ENCODE results near the gene G0S2.
A peak's percentile ranks its signal among the peaks of the same experiment; 100 is the strongest.

Gene G0S2

GRCh38 chr1:209674957-209675564 is at the start of gene G0S2:
Gene G0S2 (plus strand): TSS chr1:209675412. CDS start chr1:209675685, 273 bp downstream.
- Mint-ChIP-seq H3K9me3 (peaks cover 3 to 4% of the 10 kb centered on the region in 2 donors), H3K4me1 (peaks cover 34 to 44% of the 10 kb centered on the region in 2 donors), H3K27me3 (peaks cover 56 to 72% of the 10 kb centered on the region in 2 donors), H3K4me3 (peak within 1 kb of the TSS; percentile 62 to 70), H3K36me3 (no peaks in the 10 kb centered on the region), H3K27ac (peak within 1 kb of the TSS; percentile 59)
- peak in 1 of 2 donors; percentile 3 for ATAC-seq (replicated peaks)
- no peak for DNase-seq

GRCh38 chr1:209625791-209626285 is 49.4 kb upstream of the G0S2 start:
- Mint-ChIP-seq H3K4me3 (no peak overlapping the region), H3K36me3 (no peaks in the 10 kb centered on the region), H3K27ac (no peak overlapping the region), H3K27me3 (peaks cover 13 to 15% of the 10 kb centered on the region in 2 donors), H3K4me1 (peaks cover 3 to 5% of the 10 kb centered on the region in 2 donors), H3K9me3 (no peaks in the 10 kb centered on the region)
- no peak for ATAC-seq (replicated peaks)
- no peak for DNase-seq

- Mint-ChIP-seq H3K4me3 (no peak overlapping the region), H3K27me3 (peaks cover 13 to 15% of the 10 kb centered on the region in 2 donors), H3K9me3 (no peaks in the 10 kb centered on the region), H3K4me1 (peaks cover 3 to 5% of the 10 kb centered on the region in 2 donors), H3K36me3 (no peaks in the 10 kb centered on the region), H3K27ac (no peak overlapping the region)
- DNase-seq (no peak), ATAC-seq (replicated peaks) (no peak)
Measured at GRCh38 chr1:209626346-209627026, 48.7 kb upstream of the G0S2 start.

- H3K4me3 Mint-ChIP-seq, result no peak overlapping the region
- DNase-seq, result no peak
- no peaks in the 10 kb centered on the region for H3K36me3 Mint-ChIP-seq
- no peaks in the 10 kb centered on the region for H3K9me3 Mint-ChIP-seq
- H3K27me3 Mint-ChIP-seq, result peaks cover 10 to 13% of the 10 kb centered on the region in 2 donors
- ATAC-seq (replicated peaks), result peak in 1 of 2 donors; percentile 12
- no peak overlapping the region for H3K27ac Mint-ChIP-seq
- H3K4me1 Mint-ChIP-seq, result peaks cover 4 to 5% of the 10 kb centered on the region in 2 donors
Measured at GRCh38 chr1:209627027-209627731, 48.0 kb upstream of the G0S2 start.

- Mint-ChIP-seq H3K9me3 (no peaks in the 10 kb centered on the region), H3K27ac (no peak overlapping the region), H3K36me3 (no peaks in the 10 kb centered on the region), H3K4me1 (peaks cover 4 to 5% of the 10 kb centered on the region in 2 donors), H3K4me3 (no peak overlapping the region), H3K27me3 (peaks cover 10 to 13% of the 10 kb centered on the region in 2 donors)
- DNase-seq (peak; percentile 60), ATAC-seq (replicated peaks) (peak; percentile 88 to 91)
Measured at GRCh38 chr1:209627732-209628196, 47.4 kb upstream of the G0S2 start.

GRCh38 chr1:209628618-209629299 is 46.5 kb upstream of the G0S2 start:
- peaks cover 6 to 10% of the 10 kb centered on the region in 2 donors for H3K4me1 Mint-ChIP-seq
- no peak overlapping the region for H3K4me3 Mint-ChIP-seq

GRCh38 chr1:209629621-209630382 is 45.4 kb upstream of the G0S2 start:
- Mint-ChIP-seq H3K4me3 (no peak overlapping the region), H3K9me3 (no peaks in the 10 kb centered on the region), H3K27me3 (peaks cover 10 to 13% of the 10 kb centered on the region in 2 donors), H3K36me3 (no peaks in the 10 kb centered on the region), H3K4me1 (peaks cover 6 to 10% of the 10 kb centered on the region in 2 donors), H3K27ac (no peak overlapping the region)
- ATAC-seq (replicated peaks) (no peak), DNase-seq (no peak)

More at GRCh38 chr1:209628618-209629299, 46.5 kb upstream of the G0S2 start:
- Mint-ChIP-seq H3K36me3 (no peaks in the 10 kb centered on the region), H3K27me3 (peaks cover 10 to 13% of the 10 kb centered on the region in 2 donors), H3K9me3 (no peaks in the 10 kb centered on the region), H3K27ac (no peak overlapping the region)
- no peak for DNase-seq
- ATAC-seq (replicated peaks), result no peak

GRCh38 chr1:209630383-209631225 is 44.6 kb upstream of the G0S2 start:
- H3K9me3 Mint-ChIP-seq, result no peaks in the 10 kb centered on the region
- no peak overlapping the region for H3K4me3 Mint-ChIP-seq
- no peaks in the 10 kb centered on the region for H3K36me3 Mint-ChIP-seq
- DNase-seq (no peak), ATAC-seq (replicated peaks) (no peak)
- H3K27ac Mint-ChIP-seq, result no peak overlapping the region
- peaks cover 10 to 13% of the 10 kb centered on the region in 2 donors for H3K27me3 Mint-ChIP-seq
- H3K4me1 Mint-ChIP-seq, result peaks cover 6 to 10% of the 10 kb centered on the region in 2 donors

GRCh38 chr1:209633335-209633997 is 41.7 kb upstream of the G0S2 start:
- Mint-ChIP-seq H3K9me3 (no peaks in the 10 kb centered on the region), H3K36me3 (no peaks in the 10 kb centered on the region), H3K4me3 (no peak overlapping the region), H3K27ac (peak overlapping the region; percentile 7), H3K27me3 (peaks cover 7 to 17% of the 10 kb centered on the region in 2 donors), H3K4me1 (peaks cover 4 to 5% of the 10 kb centered on the region in 2 donors)
- DNase-seq (no peak), ATAC-seq (replicated peaks) (peak; percentile 60 to 84)

GRCh38 chr1:209634005-209634737 is 41.0 kb upstream of the G0S2 start:
- Mint-ChIP-seq H3K9me3 (no peaks in the 10 kb centered on the region), H3K4me1 (peaks cover 4 to 5% of the 10 kb centered on the region in 2 donors), H3K4me3 (no peak overlapping the region), H3K27ac (no peak overlapping the region), H3K36me3 (no peaks in the 10 kb centered on the region), H3K27me3 (peaks cover 5 to 24% of the 10 kb centered on the region in 2 donors)
- ATAC-seq (replicated peaks), result no peak
- no peak for DNase-seq

- H3K4me1 Mint-ChIP-seq, result peaks cover 4 to 5% of the 10 kb centered on the region in 2 donors
- no peaks in the 10 kb centered on the region for H3K9me3 Mint-ChIP-seq
- no peak overlapping the region for H3K4me3 Mint-ChIP-seq
- no peaks in the 10 kb centered on the region for H3K36me3 Mint-ChIP-seq
- ATAC-seq (replicated peaks), result no peak
- no peak overlapping the region for H3K27ac Mint-ChIP-seq
- H3K27me3 Mint-ChIP-seq, result peaks cover 5 to 30% of the 10 kb centered on the region in 2 donors
- no peak for DNase-seq
Measured at GRCh38 chr1:209635850-209636249, 39.4 kb upstream of the G0S2 start.

GRCh38 chr1:209641832-209642172 is 33.4 kb upstream of the G0S2 start:
- H3K4me1 Mint-ChIP-seq, result peaks cover 0 to 3% of the 10 kb centered on the region in 2 donors
- H3K9me3 Mint-ChIP-seq, result no peaks in the 10 kb centered on the region
- no peaks in the 10 kb centered on the region for H3K36me3 Mint-ChIP-seq
- no peak overlapping the region for H3K4me3 Mint-ChIP-seq
- no peak for DNase-seq
- H3K27me3 Mint-ChIP-seq, result peaks cover 18 to 35% of the 10 kb centered on the region in 2 donors
- H3K27ac Mint-ChIP-seq, result no peak overlapping the region
- ATAC-seq (replicated peaks), result no peak

Measured in stimulated activated naive B cell treated with anti-CD40 and anti-IgM and Interleukin-4, amounts not matched to agents 10 μg/mL and 1 μg/mL and 100 μg/mL, for 72 hours (primary cell).